ENCODE results near the gene SGPL1.
"Not testable (repeated sequence)": the region's sequence is repeated elsewhere in the genome, so short reads cannot be mapped to it uniquely, and the experiment has no call there.

Gene SGPL1

DNA sequence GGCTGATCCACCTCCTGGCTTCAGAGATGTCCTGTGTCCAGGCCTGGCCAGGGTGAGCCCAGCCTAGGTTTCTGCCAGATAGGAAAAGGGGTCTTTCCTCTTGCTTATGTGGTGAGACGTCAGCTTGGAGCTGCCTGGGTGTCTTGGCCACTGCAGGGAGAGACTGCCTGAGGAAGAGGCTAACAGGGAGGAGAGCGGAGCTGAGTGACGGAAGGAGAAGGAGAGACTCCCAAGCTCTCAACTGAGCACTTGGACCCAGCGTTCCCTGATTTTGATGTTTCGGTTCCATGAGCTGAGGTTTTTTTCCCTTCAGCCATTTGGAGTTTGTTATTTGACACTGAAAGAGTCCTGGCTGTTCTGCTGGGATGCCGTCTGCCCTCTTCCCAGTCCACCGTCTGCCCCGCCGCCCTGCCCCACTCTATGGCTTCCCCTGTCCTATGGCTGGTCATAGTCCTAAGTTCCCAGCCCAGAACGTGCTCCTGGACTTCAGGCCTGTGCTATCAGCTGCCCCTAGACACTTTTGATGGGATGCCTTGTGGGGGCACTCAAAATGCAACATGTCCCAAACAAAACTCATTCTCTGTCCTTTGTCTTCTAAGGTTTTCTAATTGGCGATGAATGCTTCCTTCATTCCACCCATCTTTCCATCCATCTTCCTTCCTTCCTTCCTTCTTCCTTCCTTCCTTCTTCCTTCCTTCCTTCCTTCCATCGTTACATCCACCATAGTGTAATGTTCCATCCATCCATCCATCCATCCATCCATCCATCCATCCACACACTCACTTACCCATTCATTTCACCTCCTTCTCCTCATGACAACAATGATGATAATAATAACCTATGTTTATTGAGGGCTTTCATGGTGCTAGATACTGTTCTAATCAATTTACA is 92.9 kb downstream of the SGPL1 start:
- DNase-seq: no peak

DNA sequence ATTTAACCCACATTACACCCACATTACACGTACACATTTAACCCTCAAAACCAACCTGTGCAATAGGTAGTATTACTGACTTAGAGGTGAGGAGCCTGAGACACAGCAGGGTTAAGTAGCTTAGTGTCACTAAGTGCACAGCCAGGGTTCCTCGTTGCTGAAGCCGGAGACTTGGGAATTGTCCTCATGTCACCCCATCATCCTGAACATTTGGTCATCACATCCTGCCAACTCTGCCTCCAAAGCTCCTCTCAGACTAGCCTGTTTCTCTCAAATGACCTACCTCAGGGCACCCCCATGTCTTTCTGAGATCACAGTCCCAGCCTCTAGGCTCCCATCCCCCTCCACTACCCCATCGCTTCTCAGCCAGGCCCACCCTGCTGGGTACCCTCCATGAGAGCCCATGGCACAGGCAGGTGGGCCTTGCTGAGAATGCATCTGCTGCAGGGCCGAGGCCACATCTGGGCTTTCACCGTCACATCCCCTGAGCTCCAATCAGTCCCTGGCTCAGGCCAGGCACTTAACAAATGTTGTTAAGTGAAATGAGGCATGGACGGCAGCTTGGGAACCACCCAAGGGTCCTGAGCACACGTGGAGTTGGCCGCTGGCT is 93.7 kb downstream of the SGPL1 start:
- DNase-seq: no peak

DNA sequence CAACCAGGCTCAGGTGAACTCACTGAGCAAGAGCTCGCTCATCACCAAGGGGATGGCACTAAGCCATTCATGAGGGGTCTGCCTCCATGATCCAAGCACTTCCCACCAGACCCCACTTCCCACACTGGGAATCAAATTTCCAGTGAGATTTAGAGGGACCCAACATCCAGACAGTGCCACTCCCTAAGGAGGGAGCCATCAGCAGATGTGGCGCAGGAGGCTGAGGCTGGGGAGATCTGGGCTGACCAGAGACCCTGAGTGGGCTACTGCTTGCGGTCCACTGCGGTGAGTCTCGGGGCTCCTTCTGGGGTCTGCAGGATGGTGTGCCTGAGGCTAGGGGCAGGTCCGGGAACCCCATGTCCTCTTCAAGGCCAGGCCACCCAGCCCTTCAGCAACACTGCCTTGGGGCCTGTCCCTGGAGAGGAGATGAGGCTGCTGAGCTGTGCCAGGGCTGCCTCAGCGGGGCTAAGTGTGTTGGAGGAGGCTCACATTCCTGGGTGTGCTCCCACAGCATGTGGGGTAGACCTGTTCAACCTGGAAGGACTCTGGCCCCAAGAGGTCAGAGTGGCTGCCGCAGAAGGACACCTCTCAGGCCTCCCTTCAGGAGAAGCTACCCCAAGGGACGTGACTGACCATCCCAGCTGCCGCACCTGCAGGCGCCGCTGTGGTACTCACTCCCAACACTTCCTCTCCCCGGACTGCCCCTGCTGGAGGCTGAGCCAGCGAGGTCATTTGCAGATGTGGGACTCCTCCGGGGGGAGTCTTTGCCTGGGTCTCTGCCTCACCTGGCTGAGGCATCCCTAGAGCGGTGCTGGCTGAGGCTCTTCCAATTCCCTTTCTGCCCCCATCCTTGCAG is 95.0 kb downstream of the SGPL1 start:
- DNase-seq: no peak

DNA sequence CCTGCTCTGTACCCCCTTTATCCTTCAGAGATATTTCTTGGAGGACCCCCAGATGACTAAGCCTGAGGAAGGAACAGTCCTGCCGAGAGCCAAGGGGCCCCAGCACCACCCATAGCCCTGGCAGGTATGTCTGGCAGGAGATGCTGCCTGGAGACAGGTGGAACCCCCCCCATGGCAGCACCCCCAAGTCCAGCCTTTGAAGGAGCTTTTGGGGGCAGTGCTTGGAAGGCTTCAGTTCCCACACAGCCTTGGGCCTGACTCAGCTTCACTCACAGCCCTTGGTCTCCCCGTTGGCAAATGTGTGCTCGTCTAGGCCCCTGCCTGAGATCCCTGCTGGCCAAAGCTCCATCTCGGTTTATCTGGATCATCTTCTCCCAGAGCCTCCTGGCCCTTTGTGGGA is 95.6 kb downstream of the SGPL1 start:
- DNase-seq: no peak

DNA sequence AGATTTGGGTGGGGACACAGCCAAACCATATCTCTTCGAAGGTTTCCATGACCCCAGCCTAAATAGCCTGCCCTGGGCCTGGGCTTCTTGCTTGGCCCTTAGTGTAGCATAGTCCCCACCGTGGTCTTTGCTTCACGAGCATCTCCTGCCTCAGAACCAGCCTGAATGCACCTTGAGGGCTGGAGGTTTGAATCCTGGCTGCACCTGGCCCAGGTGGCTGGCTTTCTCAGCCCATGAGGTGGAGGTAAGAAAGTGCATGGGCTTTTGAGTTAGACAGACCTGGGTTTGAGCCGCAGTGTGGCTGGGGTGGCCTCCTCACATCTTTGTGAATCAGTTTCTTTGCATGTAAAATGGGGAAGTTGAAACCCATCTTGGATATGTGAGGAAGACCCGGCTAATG is 96.8 kb downstream of the SGPL1 start:
- no peak for DNase-seq

DNA sequence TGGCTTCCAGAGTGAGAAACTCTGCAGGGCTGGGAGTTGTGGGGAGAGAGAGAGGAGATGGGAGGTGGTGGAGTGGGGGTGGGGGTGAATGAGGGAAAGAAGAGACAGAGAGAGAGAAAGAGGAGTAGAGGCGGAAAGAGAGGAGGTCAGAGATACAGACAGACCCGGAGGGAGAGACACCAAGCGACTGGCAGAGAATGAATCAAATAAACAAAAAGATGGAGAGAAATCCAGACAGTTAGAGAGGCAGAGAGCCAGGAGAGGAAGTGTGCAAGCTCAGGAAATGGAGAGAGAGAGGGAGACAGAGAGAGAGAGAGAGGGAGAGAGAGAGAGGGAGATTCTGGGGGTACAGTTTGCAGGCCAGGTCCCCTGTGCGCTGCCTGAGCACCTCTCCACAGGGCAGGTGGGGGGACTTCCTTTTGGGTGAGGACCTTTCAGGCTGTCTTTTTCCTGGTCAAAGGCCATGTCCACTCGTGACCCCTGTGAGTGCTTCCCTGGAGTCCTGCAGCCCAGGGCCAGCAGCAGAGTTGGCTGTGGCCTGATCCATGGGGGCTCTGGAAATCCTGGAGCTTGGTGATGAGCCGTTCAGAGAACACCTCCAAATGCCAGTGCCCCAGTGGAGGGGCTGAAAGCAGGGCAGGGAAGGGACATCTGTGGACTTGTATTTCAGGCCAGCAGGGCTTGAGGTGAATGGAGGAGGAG is 97.6 kb downstream of the SGPL1 start:
- no peak for DNase-seq

DNA sequence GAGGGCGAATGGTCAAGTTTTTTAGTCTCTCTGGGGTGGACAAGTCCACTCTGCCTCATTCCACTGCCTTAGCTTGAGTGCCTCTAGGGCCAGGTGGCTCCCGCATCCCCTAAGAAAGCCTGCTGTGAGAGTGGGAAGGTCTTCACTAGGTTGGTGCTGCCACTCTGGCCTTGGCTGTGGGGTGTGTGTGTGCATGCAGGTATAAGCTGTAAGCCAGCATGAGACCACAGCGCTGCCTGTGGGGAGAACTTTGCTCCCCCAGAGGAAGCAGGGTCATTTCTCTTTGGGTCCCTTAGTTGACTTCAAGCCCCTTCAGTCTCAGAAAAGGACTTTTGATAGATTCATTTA is 98.1 kb downstream of the SGPL1 start:
- no peak for DNase-seq

DNA sequence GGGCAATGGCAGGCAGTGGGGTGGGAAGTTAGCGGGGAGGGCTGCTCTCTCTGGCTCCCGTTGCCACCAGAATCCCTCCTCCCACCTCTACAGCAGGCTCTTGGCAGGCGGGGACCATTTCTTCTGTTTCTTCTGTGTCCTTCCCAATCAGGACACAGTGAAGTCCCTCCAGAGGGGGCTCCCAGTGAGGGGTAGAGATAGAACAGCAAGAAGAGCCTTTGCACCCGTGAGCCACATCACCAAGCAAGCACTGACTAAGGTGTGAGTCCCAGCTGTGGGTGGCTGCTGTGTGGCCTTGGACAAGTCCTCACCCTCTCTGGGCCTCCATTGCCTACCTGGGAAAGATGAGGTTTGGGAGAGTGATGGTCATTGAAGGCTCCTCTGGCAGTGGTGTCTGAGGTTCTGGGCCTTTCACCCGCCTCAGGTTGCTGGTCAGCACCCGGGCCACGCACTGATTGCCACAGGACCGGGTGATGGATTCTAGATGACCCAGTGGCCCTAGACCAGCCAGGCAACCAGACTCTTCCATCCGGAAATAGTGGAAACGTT is 98.6 kb downstream of the SGPL1 start:
- DNase-seq: no peak

DNA sequence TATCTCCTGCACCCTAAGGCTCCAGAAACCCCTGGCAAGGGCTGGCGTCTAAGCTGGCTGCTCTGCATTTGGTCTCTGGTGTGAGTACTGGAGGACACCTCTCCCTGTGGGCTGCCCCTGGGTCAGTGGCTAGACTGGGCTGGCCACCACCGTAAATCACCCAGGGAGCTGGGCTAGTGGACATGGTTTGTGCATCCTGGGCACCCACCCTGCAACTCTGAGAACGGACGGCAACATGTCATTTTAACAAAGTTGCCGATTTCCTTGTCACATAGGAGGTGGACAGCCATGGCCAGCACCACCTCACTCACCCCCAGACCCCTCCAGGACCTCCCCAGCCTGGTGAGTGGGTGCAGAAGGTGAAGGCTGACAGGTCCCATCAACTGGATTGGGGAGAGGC is 99.5 kb downstream of the SGPL1 start:
- DNase-seq: no peak

DNA sequence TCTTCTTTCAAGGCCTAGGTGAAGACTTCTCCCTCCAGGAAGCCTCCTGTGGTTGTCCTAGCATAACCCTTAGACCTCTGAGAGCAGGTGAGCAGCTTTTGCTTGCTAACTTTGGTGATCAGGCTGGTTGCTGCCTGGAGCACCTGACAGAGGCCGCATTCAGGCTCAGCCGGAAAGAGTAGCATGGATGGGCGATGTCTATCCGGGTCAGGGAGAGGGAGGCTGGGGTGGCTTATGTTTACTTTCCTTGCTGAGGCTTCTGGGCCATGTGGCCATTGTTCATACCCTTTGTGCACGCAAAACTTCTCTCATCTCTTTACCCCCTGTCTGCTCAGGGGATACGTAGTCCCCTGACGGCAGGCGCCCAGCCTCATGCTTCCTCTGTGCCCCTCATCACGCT is 100.1 kb downstream of the SGPL1 start:
- DNase-seq: no peak

DNA sequence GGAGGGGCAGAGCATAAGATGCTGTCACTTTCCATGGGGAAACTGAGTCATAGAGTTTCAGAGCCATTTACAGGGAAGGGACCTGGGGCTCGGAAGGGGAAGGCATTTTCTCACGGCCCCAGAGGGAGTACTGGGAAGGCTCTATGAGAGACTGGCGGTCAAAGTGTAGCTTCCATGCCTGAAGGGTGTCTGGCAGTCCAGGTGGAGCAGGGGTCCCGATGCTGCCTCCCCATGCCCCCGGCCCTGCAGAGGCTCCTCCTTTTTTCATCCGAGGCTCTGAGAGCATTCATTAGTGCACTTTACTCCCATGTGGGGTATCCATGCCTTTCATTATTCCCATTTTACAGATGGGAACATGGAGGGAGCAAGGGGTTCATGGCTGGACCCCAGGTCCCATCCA is 100.5 kb downstream of the SGPL1 start:
- DNase-seq: no peak

DNA sequence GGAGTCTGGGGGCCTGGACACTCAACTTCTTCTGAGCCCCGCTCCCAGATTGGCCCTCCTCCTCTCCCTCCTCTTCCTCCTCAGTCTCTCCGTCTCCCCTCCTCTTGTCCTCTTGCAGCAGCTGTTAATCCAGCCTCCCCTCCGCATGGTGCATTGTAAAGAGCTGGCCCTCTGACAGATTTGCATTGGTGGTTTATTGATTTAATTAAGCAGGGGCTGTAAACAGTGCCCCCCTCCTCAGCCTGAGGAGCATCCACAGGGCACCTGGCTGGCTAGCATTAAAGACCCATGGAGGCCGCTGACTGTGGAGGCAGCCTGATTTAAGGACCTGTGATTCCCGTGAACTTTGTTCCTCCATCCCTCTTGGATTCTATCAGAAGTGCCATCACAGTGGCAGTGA is 101.5 kb downstream of the SGPL1 start:
- no peak for DNase-seq

DNA sequence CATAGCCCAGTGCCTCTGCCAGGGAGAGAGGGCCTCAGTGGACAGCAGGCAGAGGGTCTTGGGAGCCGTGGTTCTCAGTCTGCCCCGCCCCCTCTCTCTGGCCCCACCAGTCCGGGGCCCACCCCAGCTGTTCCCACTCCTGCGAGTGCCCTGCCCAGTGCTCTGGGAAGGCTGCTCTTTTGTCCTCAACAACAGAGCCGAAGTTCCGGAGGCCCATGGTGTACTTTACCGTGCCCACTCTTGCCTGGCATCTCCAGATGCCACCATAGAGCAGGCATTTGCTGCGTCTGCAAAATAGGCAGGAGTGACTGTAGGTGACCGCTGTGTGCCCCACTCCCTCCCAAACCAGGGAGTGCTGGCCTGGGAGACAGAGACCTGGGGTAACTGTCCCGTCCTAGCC is 101.9 kb downstream of the SGPL1 start:
- no peak for DNase-seq

DNA sequence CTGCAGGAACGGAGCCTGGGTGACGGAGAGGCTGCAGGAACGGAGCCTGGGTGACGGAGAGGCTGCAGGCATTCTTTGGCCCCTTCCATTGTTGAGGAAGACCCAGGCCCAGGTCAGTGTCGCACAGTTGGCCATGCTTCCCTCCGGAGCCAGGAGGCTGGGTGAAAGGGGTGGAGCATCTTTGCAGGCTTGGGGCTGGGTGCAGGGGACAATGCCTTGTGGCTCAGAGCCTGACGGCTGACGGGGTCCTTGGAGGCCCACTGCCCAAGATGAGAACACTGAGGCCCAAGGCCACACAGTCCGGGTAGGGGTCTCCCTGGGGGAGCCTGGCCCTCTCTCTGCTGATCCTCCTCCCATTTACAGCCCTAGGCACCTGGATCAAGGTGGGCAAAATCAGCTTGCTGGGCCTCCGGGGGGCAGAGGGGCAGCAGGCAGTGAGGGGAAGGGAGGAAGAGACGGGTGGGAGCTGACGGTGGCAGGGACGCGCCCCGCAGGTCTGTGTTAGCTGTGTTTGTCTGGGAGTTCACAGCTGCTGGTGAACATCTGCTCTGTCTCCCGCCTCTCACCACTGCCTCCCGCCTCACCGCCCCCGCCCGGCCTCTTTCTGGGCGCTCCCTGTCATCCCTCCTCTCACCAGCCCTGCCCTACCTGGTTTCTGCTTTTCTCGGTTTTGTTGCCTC is 103.2 kb downstream of the SGPL1 start:
- no peak for DNase-seq

DNA sequence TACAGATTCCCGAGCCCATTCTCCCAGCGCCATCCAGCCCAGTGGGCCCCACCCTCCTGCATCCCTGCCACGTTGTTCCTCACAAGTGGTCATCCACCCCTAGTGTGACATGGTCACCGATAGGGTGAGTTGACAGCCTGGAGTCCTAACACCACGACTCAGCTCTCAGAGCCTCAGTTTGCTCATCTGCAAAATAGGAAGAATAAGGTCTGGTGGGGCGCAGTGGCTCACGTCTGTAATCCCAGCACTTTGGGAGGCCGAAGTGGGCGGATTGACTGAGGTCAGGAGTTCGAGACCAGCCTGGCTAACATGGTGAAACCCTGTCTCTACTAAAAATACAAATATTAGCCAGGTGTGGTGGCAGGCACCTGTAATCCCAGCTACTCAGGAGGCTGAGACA is 104.2 kb downstream of the SGPL1 start:
- DNase-seq: not testable (repeated sequence)

DNA sequence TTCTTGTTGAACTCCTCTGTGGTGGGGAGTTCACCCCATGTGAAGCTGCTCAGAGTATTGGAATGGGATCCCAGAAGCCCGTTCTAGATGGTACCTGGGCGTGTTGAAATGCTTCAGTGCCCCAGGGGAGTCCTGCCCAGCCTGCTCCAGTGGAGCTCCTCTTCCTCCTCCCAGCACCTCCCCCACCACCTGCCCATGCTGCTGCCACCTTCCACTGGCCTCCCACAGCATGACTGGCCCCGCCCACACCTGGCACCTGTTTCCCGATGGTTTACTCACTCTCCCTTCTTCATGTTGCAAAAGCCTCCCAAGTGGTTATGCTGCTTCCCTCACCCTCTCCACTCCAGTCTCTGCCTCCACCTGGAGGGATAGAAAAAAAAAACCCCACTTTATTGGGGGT is 104.8 kb downstream of the SGPL1 start:
- no peak for DNase-seq

DNA sequence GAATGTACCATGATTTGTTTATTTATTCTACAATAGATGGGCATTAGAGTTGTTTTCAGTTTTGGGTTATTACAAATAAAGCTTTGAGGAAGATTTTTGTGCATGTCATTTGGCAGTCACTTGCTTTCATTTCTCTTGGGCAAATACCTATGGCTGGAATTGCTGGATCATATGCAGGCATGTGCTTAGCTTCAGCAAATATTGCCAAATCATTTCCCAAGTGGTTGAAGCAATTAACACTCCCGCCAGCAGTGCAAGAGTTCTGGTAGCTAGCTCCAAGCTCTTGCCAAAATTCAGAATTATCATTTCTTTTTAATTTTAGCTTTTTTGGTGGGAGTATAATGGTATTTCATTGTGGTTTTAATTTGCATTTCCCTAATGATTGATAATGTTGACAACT is 105.5 kb downstream of the SGPL1 start:
- no peak for DNase-seq

DNA sequence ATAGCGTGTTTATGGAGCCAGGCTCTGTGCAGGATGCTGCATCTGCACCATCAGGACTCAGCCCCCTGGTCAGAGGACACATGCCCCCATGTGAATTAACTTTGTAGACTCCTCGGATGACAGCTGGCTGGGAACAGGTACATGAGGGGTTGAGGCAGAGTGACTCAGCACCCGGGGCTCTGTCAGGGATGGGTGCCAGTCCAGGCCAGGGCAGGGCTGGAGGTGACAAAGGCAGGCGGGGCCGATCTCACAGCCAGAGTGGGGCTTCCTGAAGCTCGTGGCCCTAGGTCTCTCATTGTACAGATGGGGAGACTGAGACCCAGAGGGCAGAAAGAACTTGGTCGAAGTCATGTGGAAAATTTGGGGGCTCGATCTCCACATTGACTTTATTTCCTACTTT is 107.9 kb downstream of the SGPL1 start:
- DNase-seq: no peak

DNA sequence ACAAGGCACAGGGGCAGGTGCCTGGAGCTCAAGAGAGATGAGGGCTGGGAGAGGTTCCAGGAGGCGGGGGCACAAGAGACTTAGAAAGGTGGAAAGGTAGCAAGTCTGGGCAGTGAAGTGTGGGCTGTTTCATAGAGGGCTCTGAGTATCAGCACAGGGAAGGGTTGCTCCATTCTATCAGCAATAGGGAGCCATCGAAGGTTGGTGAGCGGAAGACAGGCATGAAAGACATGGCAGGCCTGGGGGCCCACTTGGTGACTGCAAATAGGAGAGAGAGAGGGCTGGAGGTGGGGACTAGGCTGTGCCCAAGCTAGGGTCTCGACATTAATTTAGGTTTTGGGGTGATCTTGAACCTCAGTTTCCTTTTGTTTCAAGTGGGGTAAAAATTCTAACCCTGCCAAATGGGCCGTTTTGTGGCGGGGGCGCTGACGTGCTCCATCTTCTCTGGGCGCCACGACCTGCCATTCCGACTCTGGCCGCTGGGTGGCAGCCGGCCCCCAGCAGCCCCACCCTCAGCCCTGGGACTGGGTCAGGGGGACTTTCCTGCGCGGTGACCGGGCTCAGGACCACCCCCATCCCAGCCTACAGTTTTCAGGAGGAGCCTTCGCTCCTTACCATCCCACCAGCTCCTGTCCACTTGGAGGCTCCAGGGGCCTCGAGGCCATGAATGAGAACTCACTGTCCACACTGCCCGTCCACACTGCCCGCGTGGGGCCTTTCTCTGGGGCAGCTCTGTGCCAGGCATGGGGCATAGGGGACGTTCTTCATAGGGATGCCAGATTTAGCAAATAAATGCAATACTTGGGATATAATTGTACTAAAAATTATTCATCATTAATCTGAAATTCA is 109.9 kb downstream of the SGPL1 start:
- peak; percentile 15 for DNase-seq

DNA sequence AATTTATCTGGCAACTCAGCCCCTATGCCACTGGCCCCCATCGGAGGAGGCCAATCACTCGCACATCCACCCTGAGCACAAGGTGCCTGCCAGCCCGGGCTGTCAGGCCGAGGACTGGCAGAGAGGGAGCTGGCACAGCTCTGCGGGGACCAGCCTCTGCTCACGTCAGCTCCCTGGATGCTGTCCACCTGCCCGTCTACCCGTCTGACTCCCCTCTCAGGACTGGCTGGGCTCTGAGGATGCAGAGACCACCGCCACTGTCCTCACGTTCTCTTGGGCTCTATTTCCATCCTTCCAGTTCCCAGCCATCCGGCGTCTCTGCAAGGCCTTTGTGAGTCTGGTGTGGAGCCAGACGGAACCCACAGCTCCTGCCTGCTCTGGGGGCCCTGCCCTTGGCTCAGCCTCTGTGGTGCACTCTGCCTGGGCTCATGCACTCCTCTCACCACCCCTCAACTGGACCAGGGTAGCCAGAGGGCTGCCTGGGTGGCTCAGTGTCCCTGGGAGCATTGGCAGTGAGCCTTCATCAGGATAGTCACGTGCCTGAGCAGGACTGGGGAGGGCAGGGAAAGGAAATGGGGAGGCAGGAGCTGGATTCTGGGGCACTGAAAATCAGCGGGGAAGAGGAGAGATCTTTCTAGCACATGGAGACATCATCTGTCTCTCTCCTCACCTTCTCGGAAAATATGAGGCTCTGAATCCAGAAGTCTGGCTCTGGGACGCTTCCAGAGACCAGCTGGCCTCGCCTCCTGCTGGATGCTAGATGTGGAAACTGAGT is 110.7 kb downstream of the SGPL1 start:
- DNase-seq: no peak

Data from NK-92 treated with Interleukin-12 subunit alpha and Interleukin-12 subunit beta, amount 100 ng/mL, for 24 hours (cell line).